Osteoblast (primary cell): ENCODE results near the gene MEGF10. TPM values are rescaled to one million over a fixed set of nuclear protein-coding genes. Genes with fewer than 3 reads are reported as not detected.
A peak's percentile ranks its signal among the peaks of the same experiment; 100 is the strongest.

Source experiments
- DNase-seq: peaks from one replicate; pipeline ENCODE4 v3.0.0; 2011; ENCODE audit warnings: low spot score, mixed read lengths; ENCODE audit not compliant: insufficient read length; ENCODE audit errors: missing footprints
- H2AFZ ChIP-seq: 2 replicates; pipeline ENCODE4 v1.6.0; 2011; ENCODE audit warnings: mild to moderate bottlenecking, low read length
- H3K27ac ChIP-seq: 2 replicates; pipeline ENCODE4 v1.5.1; 2011; ENCODE audit warnings: mild to moderate bottlenecking, low read depth, low read length, moderate library complexity
- H3K27me3 ChIP-seq: 2 replicates; pipeline ENCODE4 v1.6.0; 2012; ENCODE audit warnings: mild to moderate bottlenecking, control low read depth, inconsistent platforms, low read length, moderate library complexity; ENCODE audit not compliant: insufficient read depth
- H3K36me3 ChIP-seq: 2 replicates; pipeline ENCODE4 v1.5.1; 2011; ENCODE audit warnings: mild to moderate bottlenecking, low read length, control low read depth, moderate library complexity; ENCODE audit not compliant: insufficient read depth
- H3K4me1 ChIP-seq: 2 replicates; pipeline ENCODE4 v1.5.1; 2011; ENCODE audit warnings: mild to moderate bottlenecking, low read length, control low read depth, moderate library complexity; ENCODE audit not compliant: insufficient read depth
- H3K4me2 ChIP-seq: 2 replicates; pipeline ENCODE4 v1.6.0; 2011; ENCODE audit warnings: mild to moderate bottlenecking, low read length; ENCODE audit not compliant: insufficient read depth
- H3K4me3 ChIP-seq: fragments of 200-600 bp; sonication (generic); 3 replicates; pipeline ENCODE4 v1.5.1; 2012; ENCODE audit warnings: mild to moderate bottlenecking, low read length, inconsistent platforms; ENCODE audit not compliant: insufficient read depth
- H3K79me2 ChIP-seq: 2 replicates; pipeline ENCODE4 v1.6.0; 2012; ENCODE audit warnings: mild to moderate bottlenecking, low read length, control low read depth, inconsistent platforms; ENCODE audit not compliant: insufficient read depth
- H3K9me3 ChIP-seq: 2 replicates; pipeline ENCODE4 v1.5.1; 2011; ENCODE audit warnings: low read depth, low read length, control low read depth
- H4K20me1 ChIP-seq: 2 replicates; pipeline ENCODE4 v1.6.0; 2012; ENCODE audit warnings: mild to moderate bottlenecking, low read length, control low read depth; ENCODE audit not compliant: insufficient read depth
- total RNA-seq: library from RNA; depleted of rRNA; stranded (reverse); fragments of >200 nt; gene quantifications from 2 replicates; pipeline ENCODE4 v1.2.3, GENCODE V29; 2012
- TF ChIP-seq, protein P1 (sequence below): IDR thresholded peaks from 2 replicates; pipeline ENCODE4 v1.5.1; 2011; ENCODE audit warnings: mild to moderate bottlenecking, low read depth, low read length, moderate library complexity; ENCODE audit errors: extremely low read depth

Gene MEGF10
- total RNA-seq, 1 donor: 1.4 TPM

GRCh38 chr5:127298036-127298429, 7.4 kb downstream of the MEGF10 start:
- TF ChIP-seq, protein P1, sequence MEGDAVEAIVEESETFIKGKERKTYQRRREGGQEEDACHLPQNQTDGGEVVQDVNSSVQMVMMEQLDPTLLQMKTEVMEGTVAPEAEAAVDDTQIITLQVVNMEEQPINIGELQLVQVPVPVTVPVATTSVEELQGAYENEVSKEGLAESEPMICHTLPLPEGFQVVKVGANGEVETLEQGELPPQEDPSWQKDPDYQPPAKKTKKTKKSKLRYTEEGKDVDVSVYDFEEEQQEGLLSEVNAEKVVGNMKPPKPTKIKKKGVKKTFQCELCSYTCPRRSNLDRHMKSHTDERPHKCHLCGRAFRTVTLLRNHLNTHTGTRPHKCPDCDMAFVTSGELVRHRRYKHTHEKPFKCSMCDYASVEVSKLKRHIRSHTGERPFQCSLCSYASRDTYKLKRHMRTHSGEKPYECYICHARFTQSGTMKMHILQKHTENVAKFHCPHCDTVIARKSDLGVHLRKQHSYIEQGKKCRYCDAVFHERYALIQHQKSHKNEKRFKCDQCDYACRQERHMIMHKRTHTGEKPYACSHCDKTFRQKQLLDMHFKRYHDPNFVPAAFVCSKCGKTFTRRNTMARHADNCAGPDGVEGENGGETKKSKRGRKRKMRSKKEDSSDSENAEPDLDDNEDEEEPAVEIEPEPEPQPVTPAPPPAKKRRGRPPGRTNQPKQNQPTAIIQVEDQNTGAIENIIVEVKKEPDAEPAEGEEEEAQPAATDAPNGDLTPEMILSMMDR: no peak

GRCh38 chr5:127298656-127299055, 8.1 kb downstream of the MEGF10 start:
- Histone ChIP-seq H4K20me1 (no peaks in the 10 kb centered on the region), H3K4me1 (peaks cover 5% of the 10 kb centered on the region), H3K27me3 (peaks cover 29% of the 10 kb centered on the region), H3K9me3 (no peaks in the 10 kb centered on the region), H2AFZ (no peak overlapping the region), H3K27ac (no peak overlapping the region), H3K36me3 (no peaks in the 10 kb centered on the region), H3K4me2 (no peak overlapping the region), H3K4me3 (no peak overlapping the region), H3K79me2 (no peaks in the 10 kb centered on the region)
- no peak for DNase-seq
- TF ChIP-seq, protein P1: no peak

More at GRCh38 chr5:127298036-127298429, 7.4 kb downstream of the MEGF10 start:
- Histone ChIP-seq H3K4me3 (no peak overlapping the region), H3K27ac (no peak overlapping the region), H3K27me3 (peaks cover 32% of the 10 kb centered on the region), H3K79me2 (no peaks in the 10 kb centered on the region), H4K20me1 (no peaks in the 10 kb centered on the region), H2AFZ (no peak overlapping the region), H3K9me3 (no peaks in the 10 kb centered on the region), H3K36me3 (no peaks in the 10 kb centered on the region), H3K4me1 (peaks cover 5% of the 10 kb centered on the region), H3K4me2 (no peak overlapping the region)
- no peak for DNase-seq

- Histone ChIP-seq H3K9me3 (no peaks in the 10 kb centered on the region), H3K79me2 (no peaks in the 10 kb centered on the region), H2AFZ (no peak overlapping the region), H3K36me3 (no peaks in the 10 kb centered on the region), H3K27ac (no peak overlapping the region), H4K20me1 (no peaks in the 10 kb centered on the region), H3K4me3 (no peak overlapping the region), H3K27me3 (peaks cover 22% of the 10 kb centered on the region), H3K4me2 (no peak overlapping the region), H3K4me1 (peaks cover 5% of the 10 kb centered on the region)
- TF ChIP-seq, protein P1: no peak
- no peak for DNase-seq
These were observed 9.1 kb downstream of the MEGF10 start for GRCh38 chr5:127299678-127300077.

DNA sequence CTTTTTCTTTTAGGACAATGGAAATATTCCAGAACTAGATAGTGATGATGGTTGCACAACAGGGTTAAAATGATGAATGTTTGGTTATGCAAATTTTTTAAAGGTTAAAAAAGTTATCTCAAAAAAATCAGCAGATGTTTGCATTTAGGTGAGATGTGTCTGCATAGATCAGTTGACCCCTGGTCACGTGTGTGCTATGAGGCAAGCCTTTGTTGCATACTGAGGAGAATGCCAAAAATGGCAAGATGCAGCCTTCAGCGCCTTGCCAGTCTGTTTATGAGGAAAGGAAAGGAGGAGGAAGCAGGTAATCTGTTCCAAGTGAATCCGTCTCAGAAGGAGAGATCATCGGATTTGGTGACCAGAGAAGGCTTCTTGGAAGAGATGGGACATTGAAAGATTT, 11.9 kb downstream of the MEGF10 start:
- Histone ChIP-seq H3K4me1 (no peaks in the 10 kb centered on the region), H3K4me3 (no peak overlapping the region), H3K27me3 (peaks cover 19% of the 10 kb centered on the region), H3K36me3 (no peaks in the 10 kb centered on the region), H3K4me2 (no peak overlapping the region), H3K9me3 (no peaks in the 10 kb centered on the region), H4K20me1 (no peaks in the 10 kb centered on the region), H3K27ac (no peak overlapping the region), H3K79me2 (no peaks in the 10 kb centered on the region), H2AFZ (no peak overlapping the region)
- TF ChIP-seq, protein P1: no peak
- DNase-seq: peak; percentile 72
